SK-N-SH (cell line): ENCODE results near the gene WNK4.
A peak's percentile ranks its signal among the peaks of the same experiment; 100 is the strongest.

Experiments
- FOSL2 ChIP-seq: IDR thresholded peaks from 2 replicates; pipeline ENCODE4 v1.4.0; 2012; ENCODE audit warnings: low read depth, mild to moderate bottlenecking, moderate library complexity, borderline replicate concordance
- NRF1 ChIP-seq: IDR thresholded peaks from 2 replicates; pipeline ENCODE4 v1.6.1; 2012; ENCODE audit warnings: low read depth, mild to moderate bottlenecking, low read length
- POLR2AphosphoS5 ChIP-seq: IDR thresholded peaks from 2 replicates; pipeline ENCODE4 v1.6.1; 2012; ENCODE audit warnings: low read depth, low read length
- RAD21 ChIP-seq: IDR thresholded peaks from 2 replicates; pipeline ENCODE4 v1.6.1; 2012; ENCODE audit warnings: mild to moderate bottlenecking, low read length
- RFX5 ChIP-seq: IDR thresholded peaks from 2 replicates; pipeline ENCODE4 v1.6.1; 2012; ENCODE audit warnings: mild to moderate bottlenecking, improper control_type of control experiment, low read length
- SIN3A ChIP-seq: IDR thresholded peaks from 2 replicates; pipeline ENCODE4 v1.6.1; 2012; ENCODE audit warnings: low read depth, mild to moderate bottlenecking, low read length, moderate library complexity, borderline replicate concordance
- TAF1 ChIP-seq: IDR thresholded peaks from 2 replicates; pipeline ENCODE4 v1.6.1; 2012; ENCODE audit warnings: low read depth, mild to moderate bottlenecking, low read length, moderate library complexity, borderline replicate concordance
- TF ChIP-seq, protein P1 (sequence below): fragments of 200-600 bp; sonication (generic); IDR thresholded peaks from 2 replicates; pipeline ENCODE4 v1.6.1; 2017; ENCODE audit warnings: antibody characterized with exemption, mild to moderate bottlenecking, moderate library complexity
- TF ChIP-seq, protein P2 (sequence below): IDR thresholded peaks from 2 replicates; pipeline ENCODE4 v1.4.0; 2012; ENCODE audit warnings: low read depth

DNA sequence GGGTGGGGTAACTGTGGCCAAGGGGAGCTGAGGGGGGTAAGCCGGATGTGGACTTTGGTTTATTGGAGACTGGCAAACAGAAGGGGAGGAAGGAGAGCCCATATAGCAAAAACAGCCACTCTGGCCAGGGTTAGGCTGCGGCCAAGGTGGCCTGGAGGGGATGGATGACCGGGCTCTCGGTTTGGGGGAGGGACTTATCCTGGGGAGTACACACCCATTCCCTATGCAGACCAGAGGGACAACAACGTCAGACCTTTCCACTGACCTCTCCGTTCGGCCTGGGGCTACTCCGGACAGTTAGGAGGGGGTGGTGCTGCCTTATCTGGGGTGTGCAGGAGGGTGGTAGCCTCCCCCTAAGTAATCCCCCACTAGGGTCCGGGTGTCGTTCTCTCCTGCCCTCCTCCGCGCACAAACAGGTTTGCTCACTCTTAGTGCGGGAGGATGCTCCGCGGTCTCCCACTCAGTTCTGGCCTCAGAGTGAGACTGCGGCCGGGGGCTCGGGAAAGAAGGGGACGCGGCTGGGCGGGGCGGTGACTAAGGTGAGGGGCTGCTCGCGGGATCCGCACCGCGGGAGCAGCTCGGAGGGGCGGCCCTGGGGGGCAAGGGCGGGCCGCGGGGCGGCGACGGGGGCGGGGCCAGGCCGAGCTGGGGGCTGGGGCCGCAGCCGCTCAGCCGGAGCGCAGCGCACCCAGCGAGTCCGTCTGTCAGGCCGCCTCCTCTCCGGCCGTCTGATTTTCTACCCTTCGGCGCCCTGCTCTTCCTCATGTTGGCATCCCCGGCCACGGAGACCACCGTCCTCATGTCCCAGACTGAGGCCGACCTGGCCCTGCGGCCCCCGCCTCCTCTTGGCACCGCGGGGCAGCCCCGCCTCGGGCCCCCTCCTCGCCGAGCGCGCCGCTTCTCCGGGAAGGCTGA, at the start of gene WNK4:
- TF ChIP-seq, protein P1, sequence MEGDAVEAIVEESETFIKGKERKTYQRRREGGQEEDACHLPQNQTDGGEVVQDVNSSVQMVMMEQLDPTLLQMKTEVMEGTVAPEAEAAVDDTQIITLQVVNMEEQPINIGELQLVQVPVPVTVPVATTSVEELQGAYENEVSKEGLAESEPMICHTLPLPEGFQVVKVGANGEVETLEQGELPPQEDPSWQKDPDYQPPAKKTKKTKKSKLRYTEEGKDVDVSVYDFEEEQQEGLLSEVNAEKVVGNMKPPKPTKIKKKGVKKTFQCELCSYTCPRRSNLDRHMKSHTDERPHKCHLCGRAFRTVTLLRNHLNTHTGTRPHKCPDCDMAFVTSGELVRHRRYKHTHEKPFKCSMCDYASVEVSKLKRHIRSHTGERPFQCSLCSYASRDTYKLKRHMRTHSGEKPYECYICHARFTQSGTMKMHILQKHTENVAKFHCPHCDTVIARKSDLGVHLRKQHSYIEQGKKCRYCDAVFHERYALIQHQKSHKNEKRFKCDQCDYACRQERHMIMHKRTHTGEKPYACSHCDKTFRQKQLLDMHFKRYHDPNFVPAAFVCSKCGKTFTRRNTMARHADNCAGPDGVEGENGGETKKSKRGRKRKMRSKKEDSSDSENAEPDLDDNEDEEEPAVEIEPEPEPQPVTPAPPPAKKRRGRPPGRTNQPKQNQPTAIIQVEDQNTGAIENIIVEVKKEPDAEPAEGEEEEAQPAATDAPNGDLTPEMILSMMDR: no peak
- TF ChIP-seq NRF1 (no peak), TAF1 (no peak), POLR2AphosphoS5 (peak; percentile 68), SIN3A (no peak), RFX5 (no peak), RAD21 (no peak), FOSL2 (no peak)
- TF ChIP-seq, protein P2, sequence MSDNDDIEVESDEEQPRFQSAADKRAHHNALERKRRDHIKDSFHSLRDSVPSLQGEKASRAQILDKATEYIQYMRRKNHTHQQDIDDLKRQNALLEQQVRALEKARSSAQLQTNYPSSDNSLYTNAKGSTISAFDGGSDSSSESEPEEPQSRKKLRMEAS: no peak
